Measurements from ENCODE around the gene MCCC1. TPM values are rescaled to one million over a fixed set of nuclear protein-coding genes. Genes with fewer than 3 reads are reported as not detected.

Gene MCCC1
- total and polyA plus RNA-seq, 2 of the 13 experiments (the other 11 are each of a cell fraction or from before 2014, with no cell fraction given): 11.7 to 30.1 TPM

- TF ChIP-seq KLF13 (CRISPR knock-in tag; IDR thresholded peaks at IDR 0.05) (no peak), ZNF788 (CRISPR knock-in tag; IDR thresholded peaks at IDR 0.05; ENCODE audit: borderline replicate concordance) (peak; percentile 71; the same call in 1 of the 2 replicates), RBFOX2 (IDR thresholded peaks at IDR 0.05; ENCODE audit: low read depth, low read length) (peak; percentile 92), SP4 (CRISPR knock-in tag; IDR thresholded peaks at IDR 0.05) (peak; percentile 91), MEIS1 (CRISPR knock-in tag; IDR thresholded peaks at IDR 0.05; ENCODE audit: borderline replicate concordance) (peak; percentile 71; the same call in 1 of the 2 replicates), NKX3-1 (CRISPR knock-in tag; IDR thresholded peaks at IDR 0.05) (peak; percentile 81), KAT7 (CRISPR knock-in tag; IDR thresholded peaks at IDR 0.05; ENCODE audit: borderline replicate concordance) (peak; percentile 98), RARG (CRISPR knock-in tag; IDR thresholded peaks at IDR 0.05; ENCODE audit: low read depth) (no peak), REL (CRISPR knock-in tag; conservative IDR thresholded peaks at IDR 0.05) (peak; percentile 87; the same call in 1 of the 2 replicates), NFE2 (CRISPR knock-in tag; IDR thresholded peaks at IDR 0.05) (no peak), ZNF230 (CRISPR knock-in tag; IDR thresholded peaks at IDR 0.05) (no peak), ZNF354B (CRISPR knock-in tag; IDR thresholded peaks at IDR 0.05) (no peak; the same call in 1 of the 2 replicates), CBFB (CRISPR knock-in tag; IDR thresholded peaks at IDR 0.05) (peak; percentile 64), RBM22 (optimal IDR thresholded peaks at IDR 0.05; ENCODE audit: low read length) (no peak), SMAD1 (CRISPR knock-in tag; IDR thresholded peaks at IDR 0.05; ENCODE audit: borderline replicate concordance, low read depth) (no peak), ZNF30 (CRISPR knock-in tag; IDR thresholded peaks at IDR 0.05) (no peak), SIX4 (CRISPR knock-in tag; IDR thresholded peaks at IDR 0.05) (no peak), HOXA3 (CRISPR knock-in tag; IDR thresholded peaks at IDR 0.05) (peak; percentile 80), SPEN (CRISPR knock-in tag; IDR thresholded peaks at IDR 0.05; ENCODE audit: low read depth) (peak; percentile 85), ZNF263 (CRISPR knock-in tag; IDR thresholded peaks at IDR 0.05) (peak; percentile 67), SMARCE1 (IDR thresholded peaks at IDR 0.05; ENCODE audit: borderline replicate concordance) (no peak), POLR2AphosphoS2 (IDR thresholded peaks at IDR 0.05; ENCODE audit: low read depth, low read length) (no peak), FOXK1 (CRISPR knock-in tag; IDR thresholded peaks at IDR 0.05; ENCODE audit: borderline replicate concordance, low read depth) (peak; percentile 78; the same call in 1 of the 2 replicates)
- TF ChIP-seq, protein P1, sequence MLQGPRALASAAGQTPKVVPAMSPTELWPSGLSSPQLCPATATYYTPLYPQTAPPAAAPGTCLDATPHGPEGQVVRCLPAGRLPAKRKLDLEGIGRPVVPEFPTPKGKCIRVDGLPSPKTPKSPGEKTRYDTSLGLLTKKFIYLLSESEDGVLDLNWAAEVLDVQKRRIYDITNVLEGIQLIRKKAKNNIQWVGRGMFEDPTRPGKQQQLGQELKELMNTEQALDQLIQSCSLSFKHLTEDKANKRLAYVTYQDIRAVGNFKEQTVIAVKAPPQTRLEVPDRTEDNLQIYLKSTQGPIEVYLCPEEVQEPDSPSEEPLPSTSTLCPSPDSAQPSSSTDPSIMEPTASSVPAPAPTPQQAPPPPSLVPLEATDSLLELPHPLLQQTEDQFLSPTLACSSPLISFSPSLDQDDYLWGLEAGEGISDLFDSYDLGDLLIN (CRISPR knock-in tag; IDR thresholded peaks at IDR 0.05; ENCODE audit: borderline replicate concordance): no peak
- TF ChIP-seq, protein P2, sequence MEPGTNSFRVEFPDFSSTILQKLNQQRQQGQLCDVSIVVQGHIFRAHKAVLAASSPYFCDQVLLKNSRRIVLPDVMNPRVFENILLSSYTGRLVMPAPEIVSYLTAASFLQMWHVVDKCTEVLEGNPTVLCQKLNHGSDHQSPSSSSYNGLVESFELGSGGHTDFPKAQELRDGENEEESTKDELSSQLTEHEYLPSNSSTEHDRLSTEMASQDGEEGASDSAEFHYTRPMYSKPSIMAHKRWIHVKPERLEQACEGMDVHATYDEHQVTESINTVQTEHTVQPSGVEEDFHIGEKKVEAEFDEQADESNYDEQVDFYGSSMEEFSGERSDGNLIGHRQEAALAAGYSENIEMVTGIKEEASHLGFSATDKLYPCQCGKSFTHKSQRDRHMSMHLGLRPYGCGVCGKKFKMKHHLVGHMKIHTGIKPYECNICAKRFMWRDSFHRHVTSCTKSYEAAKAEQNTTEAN (CRISPR knock-in tag; conservative IDR thresholded peaks at IDR 0.05): peak; percentile 51; the same call in 1 of the 2 replicates
- TF ChIP-seq, protein P3, sequence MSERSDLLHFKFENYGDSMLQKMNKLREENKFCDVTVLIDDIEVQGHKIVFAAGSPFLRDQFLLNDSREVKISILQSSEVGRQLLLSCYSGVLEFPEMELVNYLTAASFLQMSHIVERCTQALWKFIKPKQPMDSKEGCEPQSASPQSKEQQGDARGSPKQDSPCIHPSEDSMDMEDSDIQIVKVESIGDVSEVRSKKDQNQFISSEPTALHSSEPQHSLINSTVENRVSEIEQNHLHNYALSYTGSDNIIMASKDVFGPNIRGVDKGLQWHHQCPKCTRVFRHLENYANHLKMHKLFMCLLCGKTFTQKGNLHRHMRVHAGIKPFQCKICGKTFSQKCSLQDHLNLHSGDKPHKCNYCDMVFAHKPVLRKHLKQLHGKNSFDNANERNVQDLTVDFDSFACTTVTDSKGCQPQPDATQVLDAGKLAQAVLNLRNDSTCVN (CRISPR knock-in tag; IDR thresholded peaks at IDR 0.05; ENCODE audit: borderline replicate concordance): peak; percentile 34; the same call in 1 of the 2 replicates
- TF ChIP-seq, protein P4, sequence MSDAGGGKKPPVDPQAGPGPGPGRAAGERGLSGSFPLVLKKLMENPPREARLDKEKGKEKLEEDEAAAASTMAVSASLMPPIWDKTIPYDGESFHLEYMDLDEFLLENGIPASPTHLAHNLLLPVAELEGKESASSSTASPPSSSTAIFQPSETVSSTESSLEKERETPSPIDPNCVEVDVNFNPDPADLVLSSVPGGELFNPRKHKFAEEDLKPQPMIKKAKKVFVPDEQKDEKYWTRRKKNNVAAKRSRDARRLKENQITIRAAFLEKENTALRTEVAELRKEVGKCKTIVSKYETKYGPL (CRISPR knock-in tag; IDR thresholded peaks at IDR 0.05): no peak
Observed at GRCh38 chr3:183099026-183099837, at the start of gene MCCC1 (continued).

Measured in HepG2 (cell line).